Astrocyte (in vitro differentiated cells and primary cell): ENCODE measurements around the gene SEMA4B. TPM values are rescaled to one million over a fixed set of nuclear protein-coding genes. Genes with fewer than 3 reads are reported as not detected.

ENCODE experiments used
- DNase-seq: peaks from one replicate; pipeline ENCODE4 v3.0.0-alpha.2; 2010; ENCODE audit warnings: low read depth
- FAIRE-seq: peaks from 2 replicates; lab custom pipeline; 2011; peaks lifted over from hg19 to GRCh38; lab: Jason Lieb, UNC
- H2AFZ ChIP-seq: 2 replicates; pipeline ENCODE4 v1.6.0; 2012; ENCODE audit warnings: low read depth, low read length, inconsistent platforms
- H3K27ac ChIP-seq: 2 replicates; pipeline ENCODE4 v1.5.1; 2011; ENCODE audit warnings: low read depth, low read length, inconsistent platforms
- H3K27me3 ChIP-seq: 2 replicates; pipeline ENCODE4 v1.6.0; 2011; ENCODE audit warnings: low read length, inconsistent platforms; ENCODE audit not compliant: insufficient read depth
- H3K36me3 ChIP-seq: 2 replicates; pipeline ENCODE4 v1.5.1; 2011; ENCODE audit warnings: low read length, inconsistent platforms; ENCODE audit not compliant: insufficient read depth
- H3K4me1 ChIP-seq: 2 replicates; pipeline ENCODE4 v1.5.1; 2011; ENCODE audit warnings: low read length, inconsistent platforms; ENCODE audit not compliant: insufficient read depth
- H3K4me2 ChIP-seq: 2 replicates; pipeline ENCODE4 v1.6.0; 2012; ENCODE audit warnings: low read length, inconsistent platforms
- H3K4me3 ChIP-seq: 2 replicates; pipeline ENCODE4 v1.5.1; 2011; ENCODE audit warnings: low read depth, mild to moderate bottlenecking, low read length, inconsistent platforms; ENCODE audit not compliant: insufficient read depth
- H3K79me2 ChIP-seq: 2 replicates; pipeline ENCODE4 v1.6.0; 2012; ENCODE audit warnings: mild to moderate bottlenecking, low read length, inconsistent platforms; ENCODE audit not compliant: insufficient read depth
- H3K9ac ChIP-seq: 2 replicates; pipeline ENCODE4 v1.6.0; 2012; ENCODE audit warnings: mild to moderate bottlenecking, low read length, inconsistent platforms
- H3K9me3 ChIP-seq: 2 replicates; pipeline ENCODE4 v1.5.1; 2012; ENCODE audit warnings: low read depth, mild to moderate bottlenecking, low read length, inconsistent platforms; ENCODE audit not compliant: insufficient read depth
- H4K20me1 ChIP-seq: 2 replicates; pipeline ENCODE4 v1.6.0; 2012; ENCODE audit warnings: low read length, inconsistent platforms; ENCODE audit not compliant: insufficient read depth
- H3K27ac Mint-ChIP-seq: one replicate; pipeline ENCODE4 v1.8.0; 2021; ENCODE audit warnings: mild to moderate bottlenecking, mixed read lengths; ENCODE audit not compliant: unreplicated experiment
- H3K27me3 Mint-ChIP-seq: one replicate; pipeline ENCODE4 v1.8.0; 2021; ENCODE audit warnings: low read depth, mixed read lengths; ENCODE audit not compliant: unreplicated experiment
- H3K36me3 Mint-ChIP-seq: one replicate; pipeline ENCODE4 v1.8.0; 2021; ENCODE audit warnings: low read depth, mixed read lengths; ENCODE audit not compliant: unreplicated experiment
- H3K4me1 Mint-ChIP-seq: one replicate; pipeline ENCODE4 v1.8.0; 2021; ENCODE audit warnings: low read depth, mixed read lengths; ENCODE audit not compliant: unreplicated experiment
- H3K4me3 Mint-ChIP-seq: one replicate; pipeline ENCODE4 v1.8.0; 2021; ENCODE audit warnings: mild to moderate bottlenecking, moderate library complexity, mixed read lengths; ENCODE audit not compliant: unreplicated experiment
- H3K9me3 Mint-ChIP-seq: one replicate; pipeline ENCODE4 v1.8.0; 2021; ENCODE audit warnings: mild to moderate bottlenecking, mixed read lengths; ENCODE audit not compliant: unreplicated experiment
- EZH2 ChIP-seq: IDR thresholded peaks from 2 replicates; pipeline ENCODE4 v1.6.1; 2012; ENCODE audit warnings: mild to moderate bottlenecking, low read length, inconsistent platforms; ENCODE audit not compliant: insufficient read depth
- total RNA-seq: library from RNA; stranded (reverse); gene quantifications from 2 replicates; pipeline ENCODE4 v1.2.1, GENCODE V29; 2021
- TF ChIP-seq, protein P1 (sequence below): IDR thresholded peaks from 2 replicates; pipeline ENCODE4 v1.5.1; 2011; ENCODE audit warnings: low read depth, mild to moderate bottlenecking, inconsistent platforms, low read length, moderate library complexity; ENCODE audit not compliant: insufficient read depth

SEMA4B gene
- total RNA-seq, 1 donor from 2014 or later = 9.9 TPM

DNA sequence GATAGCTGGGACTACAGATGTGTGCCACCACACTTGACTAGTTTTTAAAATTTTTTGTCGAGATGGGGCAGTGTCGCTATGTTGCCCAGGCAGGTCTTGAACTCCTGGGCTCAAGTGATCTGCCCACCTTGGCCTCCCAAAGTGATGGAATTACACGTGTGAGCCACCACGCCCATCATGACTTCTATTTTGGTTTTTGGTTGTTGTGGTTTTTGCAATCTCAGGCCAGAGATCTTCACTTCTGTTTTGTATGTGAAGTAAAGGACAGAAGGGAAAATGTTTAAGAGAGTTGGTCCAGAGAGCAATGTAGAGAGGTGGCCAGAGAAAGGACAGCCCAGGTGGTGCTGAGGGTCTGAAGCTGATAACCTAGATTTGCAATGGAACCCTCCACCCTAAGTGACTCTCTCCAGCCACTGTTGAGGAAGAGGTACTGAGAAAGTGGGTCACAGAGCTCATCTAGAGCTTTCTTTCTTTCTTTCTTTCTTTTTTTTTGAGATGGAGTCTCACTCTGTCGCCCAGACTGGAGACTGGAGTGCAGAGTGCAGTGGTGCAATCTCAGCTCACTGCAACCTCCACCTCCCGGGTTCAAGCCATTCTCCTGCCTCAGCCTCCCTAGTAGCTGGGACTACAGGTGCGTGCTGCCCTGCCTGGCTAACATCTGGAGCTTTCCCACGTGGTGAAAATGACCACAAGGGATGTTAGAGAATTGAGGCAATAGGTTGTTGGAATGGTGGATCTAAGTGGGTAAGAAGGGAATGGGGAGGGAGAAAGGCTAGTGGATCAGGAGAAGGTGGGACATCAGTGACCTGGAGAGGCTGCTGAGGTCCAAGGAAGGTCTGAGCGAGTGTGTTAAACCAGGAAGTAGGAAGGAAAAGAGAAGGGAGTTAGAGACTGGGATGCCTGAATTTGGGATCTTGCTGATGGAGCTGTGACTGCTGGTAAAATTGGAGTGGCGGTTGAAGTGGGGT, 22.4 kb upstream of the SEMA4B start:
- no peak overlapping the region for H3K27ac ChIP-seq
- DNase-seq (no peak), FAIRE-seq (no peak)
- Mint-ChIP-seq H3K27me3 (peaks cover 22% of the 10 kb centered on the region), H3K4me3 (no peak overlapping the region), H3K4me1 (no peaks in the 10 kb centered on the region), H3K9me3 (peaks cover 2% of the 10 kb centered on the region), H3K27ac (no peak overlapping the region), H3K36me3 (no peaks in the 10 kb centered on the region)
- H3K4me2 ChIP-seq = no peak overlapping the region
- no peaks in the 10 kb centered on the region for H3K9me3 ChIP-seq
- no peak overlapping the region for H2AFZ ChIP-seq
- no peaks in the 10 kb centered on the region for H4K20me1 ChIP-seq
- no peak for TF ChIP-seq EZH2
- TF ChIP-seq, protein P1, sequence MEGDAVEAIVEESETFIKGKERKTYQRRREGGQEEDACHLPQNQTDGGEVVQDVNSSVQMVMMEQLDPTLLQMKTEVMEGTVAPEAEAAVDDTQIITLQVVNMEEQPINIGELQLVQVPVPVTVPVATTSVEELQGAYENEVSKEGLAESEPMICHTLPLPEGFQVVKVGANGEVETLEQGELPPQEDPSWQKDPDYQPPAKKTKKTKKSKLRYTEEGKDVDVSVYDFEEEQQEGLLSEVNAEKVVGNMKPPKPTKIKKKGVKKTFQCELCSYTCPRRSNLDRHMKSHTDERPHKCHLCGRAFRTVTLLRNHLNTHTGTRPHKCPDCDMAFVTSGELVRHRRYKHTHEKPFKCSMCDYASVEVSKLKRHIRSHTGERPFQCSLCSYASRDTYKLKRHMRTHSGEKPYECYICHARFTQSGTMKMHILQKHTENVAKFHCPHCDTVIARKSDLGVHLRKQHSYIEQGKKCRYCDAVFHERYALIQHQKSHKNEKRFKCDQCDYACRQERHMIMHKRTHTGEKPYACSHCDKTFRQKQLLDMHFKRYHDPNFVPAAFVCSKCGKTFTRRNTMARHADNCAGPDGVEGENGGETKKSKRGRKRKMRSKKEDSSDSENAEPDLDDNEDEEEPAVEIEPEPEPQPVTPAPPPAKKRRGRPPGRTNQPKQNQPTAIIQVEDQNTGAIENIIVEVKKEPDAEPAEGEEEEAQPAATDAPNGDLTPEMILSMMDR = no peak
- no peaks in the 10 kb centered on the region for H3K4me1 ChIP-seq
- no peak overlapping the region for H3K9ac ChIP-seq
- H3K36me3 ChIP-seq = no peaks in the 10 kb centered on the region
- no peak overlapping the region for H3K4me3 ChIP-seq
- H3K27me3 ChIP-seq = peaks cover 2% of the 10 kb centered on the region
- H3K79me2 ChIP-seq = no peaks in the 10 kb centered on the region

- H3K36me3 ChIP-seq = no peaks in the 10 kb centered on the region
- H3K27ac Mint-ChIP-seq = no peak overlapping the region
- no peaks in the 10 kb centered on the region for H4K20me1 ChIP-seq
- H3K4me3 Mint-ChIP-seq = no peak overlapping the region
- H3K4me2 ChIP-seq = no peak overlapping the region
- no peak overlapping the region for H3K4me3 ChIP-seq
- no peaks in the 10 kb centered on the region for H3K36me3 Mint-ChIP-seq
- no peak for TF ChIP-seq EZH2
- TF ChIP-seq, protein P1 = no peak
- peaks cover 2% of the 10 kb centered on the region for H3K27me3 ChIP-seq
- FAIRE-seq (no peak), DNase-seq (no peak)
- H3K9me3 ChIP-seq = no peaks in the 10 kb centered on the region
- no peak overlapping the region for H3K9ac ChIP-seq
- H3K4me1 ChIP-seq = peaks cover 6% of the 10 kb centered on the region
- peaks cover 25% of the 10 kb centered on the region for H3K27me3 Mint-ChIP-seq
- no peak overlapping the region for H2AFZ ChIP-seq
- H3K9me3 Mint-ChIP-seq = peaks cover 2% of the 10 kb centered on the region
- H3K4me1 Mint-ChIP-seq = no peaks in the 10 kb centered on the region
- no peaks in the 10 kb centered on the region for H3K79me2 ChIP-seq
- no peak overlapping the region for H3K27ac ChIP-seq
Observed at GRCh38 chr15:90181776-90182175, 19.4 kb upstream of the SEMA4B start.
